Fibroblast of upper back skin (primary cell): ENCODE results near the gene MYH15.
A peak's percentile ranks its signal among the peaks of the same experiment; 100 is the strongest.

ENCODE experiments used
- DNase-seq: peaks from one replicate; pipeline ENCODE4 v3.0.0-alpha.2; 2013

The MYH15 gene

DNA sequence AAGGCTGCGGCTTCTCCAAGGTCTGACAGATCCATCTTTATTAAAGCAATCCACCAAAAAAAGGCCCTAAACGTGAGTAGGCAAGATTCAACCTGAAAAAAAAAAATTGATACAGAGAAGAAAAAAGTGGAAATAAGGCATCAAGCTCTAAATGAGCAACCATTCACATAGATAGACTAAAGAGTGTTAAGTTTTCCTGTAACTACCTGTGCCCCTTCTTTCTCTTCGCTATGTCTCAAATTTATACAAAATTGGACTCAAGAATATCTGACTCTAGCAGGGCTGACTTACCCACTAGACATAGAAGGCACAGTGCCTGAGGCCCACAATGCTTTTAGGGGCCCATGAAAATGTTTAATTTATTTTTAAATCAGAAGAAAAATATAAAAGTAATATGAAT, at the start of gene MYH15:
Gene MYH15, minus strand, starts transcription at position 101 of the 400 bp plus-strand sequence. Its CDS starts 66 bp downstream, at position 35.
- DNase-seq, result no peak

DNA sequence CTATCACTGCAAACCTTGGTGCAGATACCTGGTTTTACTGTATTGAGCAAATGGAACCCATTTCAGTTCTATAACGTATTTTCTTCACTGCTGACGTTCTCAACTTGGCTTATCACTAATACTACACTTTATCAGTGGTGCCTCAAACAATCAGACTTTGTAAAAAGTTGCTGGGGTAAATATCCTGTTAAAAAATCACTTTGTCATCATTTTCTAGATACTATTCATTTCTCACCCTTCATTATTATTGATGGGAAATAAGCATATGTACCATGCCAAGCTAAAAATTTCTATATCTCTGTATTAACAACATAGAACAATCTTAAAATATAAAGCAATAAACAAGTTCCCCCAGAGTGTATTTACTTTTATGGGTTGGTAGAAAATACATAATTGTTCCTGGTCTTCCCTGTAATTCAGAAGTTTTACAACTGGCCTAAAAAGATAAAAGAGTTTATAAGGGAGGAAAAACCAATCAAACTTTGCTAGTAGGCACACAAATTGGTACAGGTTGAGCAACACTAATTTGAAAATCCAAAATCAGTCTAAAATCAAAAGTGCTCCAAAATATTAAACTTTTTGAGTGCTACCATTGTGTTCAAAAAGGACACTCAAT, 45.7 kb upstream of the MYH15 start:
- DNase-seq, result no peak

DNA sequence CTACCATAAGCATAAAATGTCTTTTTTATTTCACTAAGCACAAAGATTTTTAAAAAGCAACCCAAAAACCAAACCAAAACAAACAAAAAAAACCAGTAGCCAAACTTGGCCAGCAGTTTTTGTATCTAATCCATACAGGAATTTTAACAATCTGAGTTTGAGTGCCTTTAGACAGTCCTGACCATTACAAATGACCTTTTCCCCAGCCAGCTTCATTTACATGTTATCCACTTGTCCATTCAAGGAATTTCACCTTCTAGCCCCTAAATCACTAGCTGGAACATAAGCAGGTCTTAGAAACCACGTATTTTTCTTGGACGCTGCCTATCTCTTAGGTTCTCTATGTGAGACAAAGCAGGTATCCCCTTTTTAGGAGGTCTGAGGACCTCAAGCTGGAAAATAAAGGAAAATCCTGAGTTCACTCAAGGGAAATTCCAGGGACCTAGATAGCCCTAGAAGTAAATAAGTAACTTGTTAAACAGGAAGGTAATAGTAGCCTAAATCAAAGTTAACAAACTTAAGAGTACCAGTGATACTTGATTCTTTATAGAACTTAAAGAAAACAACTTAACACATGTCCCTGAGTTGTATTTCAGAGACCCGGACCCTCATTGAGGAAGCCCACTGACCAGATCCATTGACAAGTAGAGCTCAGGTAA, 44.6 kb upstream of the MYH15 start:
- DNase-seq, result no peak

- DNase-seq, result no peak
Measured at GRCh38 chr3:108554229-108554628, 43.8 kb upstream of the MYH15 start.

GRCh38 chr3:108552267-108553159, 42.1 kb upstream of the MYH15 start:
- peak; percentile 52 for DNase-seq

DNA sequence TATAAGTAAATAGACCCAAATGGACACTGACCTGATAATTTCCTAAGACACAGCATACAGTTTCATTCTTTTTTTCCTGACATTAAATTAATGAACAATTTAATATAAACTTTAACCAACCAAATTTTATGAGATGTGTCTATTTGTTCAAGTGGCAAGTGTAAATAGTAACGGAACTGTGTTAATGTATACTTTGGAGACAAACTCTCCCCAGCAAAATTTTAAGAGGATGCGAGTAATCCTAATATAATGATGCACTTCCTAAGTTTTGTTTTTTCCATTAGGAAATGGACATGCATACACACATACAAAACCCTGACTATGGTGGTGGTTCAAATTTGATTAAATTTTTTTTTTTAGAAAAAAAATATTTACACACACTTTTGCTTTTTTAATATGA, 38.5 kb upstream of the MYH15 start:
- no peak for DNase-seq

- DNase-seq, result no peak
Measured at GRCh38 chr3:108548304-108548703, 37.9 kb upstream of the MYH15 start.

- DNase-seq, result no peak
Measured at GRCh38 chr3:108546692-108547091, 36.3 kb upstream of the MYH15 start.

GRCh38 chr3:108546247-108546646, 35.9 kb upstream of the MYH15 start:
- DNase-seq, result no peak

DNA sequence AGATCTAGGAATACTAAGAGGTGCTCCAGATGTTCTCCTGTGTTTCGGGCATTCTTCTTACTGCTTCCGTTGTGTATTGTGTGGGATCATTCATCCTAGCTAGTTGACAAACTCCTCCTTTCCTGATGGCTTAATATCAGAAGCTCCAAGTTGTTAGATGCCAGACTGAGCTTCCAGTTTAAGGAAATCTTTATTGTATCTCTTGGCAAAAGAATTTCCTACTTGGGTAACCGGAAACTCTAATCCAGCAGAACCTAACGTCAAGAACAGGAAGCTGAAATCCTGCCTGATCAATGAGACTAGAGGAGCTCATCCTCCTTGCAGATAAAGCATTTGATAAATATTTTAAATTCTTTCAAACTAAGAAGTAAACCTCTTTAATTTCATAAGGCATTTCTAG, 27.7 kb upstream of the MYH15 start:
- no peak for DNase-seq

GRCh38 chr3:108528459-108529252, 18.3 kb upstream of the MYH15 start:
- no peak for DNase-seq

- no peak for DNase-seq
Measured at GRCh38 chr3:108527817-108528216, 17.4 kb upstream of the MYH15 start.

- no peak for DNase-seq
Measured at GRCh38 chr3:108527109-108527508, 16.7 kb upstream of the MYH15 start.

GRCh38 chr3:108525971-108526370, 15.6 kb upstream of the MYH15 start:
- no peak for DNase-seq

DNA sequence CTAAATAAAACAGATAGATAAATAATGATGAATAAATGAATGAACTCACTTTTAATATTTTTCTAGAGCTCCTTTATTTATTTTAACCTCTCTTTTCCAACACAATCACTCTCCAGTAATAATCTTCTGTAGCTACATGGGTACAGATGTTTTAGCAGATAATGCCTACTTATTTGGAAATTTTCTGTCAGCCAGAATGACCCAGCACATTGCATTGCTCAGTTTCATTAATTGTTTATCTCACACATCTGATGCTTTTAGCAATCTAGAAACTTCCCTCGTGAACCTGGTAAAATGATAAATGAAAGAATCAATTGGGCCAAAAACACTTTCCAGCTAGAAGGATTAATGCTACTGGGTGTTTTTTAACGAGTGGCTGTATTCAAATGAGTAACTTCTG, 14.9 kb upstream of the MYH15 start:
- no peak for DNase-seq

DNA sequence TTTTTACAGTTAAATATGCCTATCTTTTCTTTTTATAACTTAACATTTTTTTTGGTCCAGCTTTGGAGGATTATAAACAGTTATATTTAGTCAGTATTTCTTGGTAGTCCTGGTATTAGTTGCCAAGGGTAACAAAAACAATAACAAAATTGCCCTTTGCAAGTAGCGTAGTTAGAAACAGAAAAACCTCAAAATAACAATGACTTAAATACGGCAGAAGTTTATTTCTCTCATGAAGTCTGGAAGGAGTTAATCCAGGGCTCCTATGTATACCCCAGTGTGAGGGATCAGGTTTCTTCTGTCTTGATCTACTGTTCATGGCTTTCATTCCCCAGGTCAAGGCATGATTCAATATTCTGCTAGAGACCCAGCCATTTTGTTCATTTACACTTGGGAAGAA, 14.1 kb upstream of the MYH15 start:
- no peak for DNase-seq

DNA sequence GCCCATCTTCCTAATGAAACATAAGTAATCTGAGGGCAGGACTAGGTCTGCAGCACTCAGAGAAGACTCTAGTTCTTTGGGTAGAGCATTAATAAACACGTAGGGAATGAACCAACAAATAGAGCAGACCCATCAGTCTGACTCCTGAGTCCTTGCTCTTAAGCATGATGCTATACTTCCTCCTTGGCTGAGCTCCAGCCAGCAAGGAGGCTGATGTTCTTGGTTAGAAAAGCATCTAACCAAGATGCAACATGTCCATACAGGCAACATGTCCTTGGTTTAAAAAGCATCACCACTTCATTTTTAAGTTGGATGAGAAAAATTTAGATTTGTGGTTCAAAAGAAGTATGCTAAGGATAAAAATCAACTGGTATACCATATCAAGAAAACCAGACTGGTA, 8.5 kb upstream of the MYH15 start:
- DNase-seq, result peak; percentile 24

DNA sequence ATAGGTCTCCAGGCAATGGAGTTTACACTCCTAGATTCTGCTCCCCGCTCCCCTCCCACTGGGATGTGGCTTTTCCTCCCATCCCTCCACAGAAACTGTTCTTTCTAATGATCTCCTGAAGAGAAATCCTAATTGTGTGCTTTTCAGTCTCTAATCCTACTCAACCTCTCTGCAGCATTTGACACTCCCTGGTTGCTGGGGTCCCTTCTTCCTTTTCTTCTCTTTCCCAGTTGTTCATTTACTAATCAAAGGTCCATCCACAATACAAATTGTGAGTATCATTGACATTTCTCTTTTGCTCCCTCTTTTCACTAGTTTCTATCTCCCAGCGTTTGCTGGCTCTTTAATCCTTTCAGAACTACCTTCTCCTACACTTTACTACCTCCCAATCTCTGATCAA, 6.5 kb upstream of the MYH15 start:
- no peak for DNase-seq

DNA sequence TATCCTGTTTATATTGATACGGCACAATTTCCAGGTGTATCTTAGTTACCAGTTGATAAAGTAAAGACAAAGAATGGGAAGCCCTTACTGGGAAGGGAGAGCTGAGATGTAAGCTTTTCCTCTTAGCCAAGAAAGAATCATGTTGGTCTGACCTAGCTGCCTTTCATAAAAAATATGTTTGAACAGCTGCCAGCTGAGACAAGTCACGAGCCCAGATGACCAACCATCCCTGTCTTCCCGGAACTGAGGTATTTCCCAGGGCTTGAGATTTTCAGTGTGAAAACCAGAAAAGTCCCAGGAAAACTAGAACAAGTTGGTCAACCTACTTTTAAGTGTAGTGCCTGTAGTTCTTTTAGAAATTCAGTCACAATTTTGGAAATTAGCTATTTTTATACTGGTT, 3.6 kb upstream of the MYH15 start:
- DNase-seq, result no peak

DNA sequence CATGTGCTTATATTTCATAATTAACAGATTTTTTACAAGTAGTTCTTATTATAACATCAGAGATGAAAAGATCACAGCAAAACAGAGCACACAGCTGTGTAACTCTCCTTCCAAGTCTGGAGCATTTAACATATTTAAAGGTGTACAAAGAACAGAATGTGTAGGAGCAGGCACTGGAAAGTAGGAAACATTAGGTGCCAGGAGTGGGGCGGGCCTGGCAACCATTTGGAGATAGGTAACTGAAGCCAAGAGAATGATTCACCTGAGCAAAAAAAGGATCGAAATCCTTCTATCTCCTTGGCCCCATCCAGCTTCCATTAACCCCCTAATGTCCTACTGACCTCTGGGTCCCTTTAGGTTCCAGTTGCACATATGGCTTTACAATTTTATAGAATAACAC, 2.3 kb upstream of the MYH15 start:
- no peak for DNase-seq

GRCh38 chr3:108511490-108511889, 1.1 kb upstream of the MYH15 start:
- no peak for DNase-seq

DNA sequence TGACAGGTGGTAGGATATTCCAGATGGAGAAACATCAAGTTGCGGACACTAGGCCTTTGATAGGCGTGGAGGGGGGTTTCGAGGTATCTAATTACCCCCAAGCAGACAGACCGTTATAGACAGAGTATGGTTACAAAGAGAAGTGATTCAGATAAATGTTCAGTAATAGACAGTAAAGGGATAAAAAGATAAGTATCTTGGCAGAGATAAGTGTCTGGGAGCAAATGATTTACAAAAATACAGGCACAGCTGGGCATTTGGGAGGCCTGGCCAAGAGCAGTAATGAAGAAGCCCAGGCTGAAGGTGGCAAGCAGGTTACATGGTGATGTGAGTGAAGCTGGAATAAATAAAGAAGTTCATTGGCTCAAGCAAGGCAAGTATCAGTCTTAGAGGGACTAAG, 659 bp upstream of the MYH15 start:
- no peak for DNase-seq

DNA sequence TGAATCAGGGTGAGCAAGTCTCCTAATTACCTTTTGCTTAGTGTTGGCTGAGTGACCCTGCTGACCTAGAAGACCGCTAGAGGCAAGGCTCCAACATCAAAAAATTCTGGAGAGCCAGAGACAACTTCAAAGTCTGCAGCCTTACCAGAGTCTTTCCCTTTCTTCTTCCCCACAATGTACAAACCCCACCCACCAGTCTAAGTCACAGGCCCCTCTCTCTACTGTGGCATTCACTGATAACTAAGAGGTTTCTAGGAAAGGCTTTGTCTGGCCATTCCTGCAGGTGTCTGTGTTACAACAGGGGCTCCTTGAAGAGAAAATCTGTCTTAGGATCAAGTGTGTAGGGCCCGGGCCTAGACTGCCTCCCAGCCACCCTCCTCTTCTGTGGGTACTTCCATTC, 525 bp downstream of the MYH15 start:
- DNase-seq, result no peak
